Measurements from ENCODE around the gene HOXD3. TPM values are rescaled to one million over a fixed set of nuclear protein-coding genes. Genes with fewer than 3 reads are reported as not detected.
A peak's percentile ranks its signal among the peaks of the same experiment; 100 is the strongest.

The HOXD3 gene
- polyA plus RNA-seq, 3 donors: not detected

- intact Hi-C loops (cut with micrococcal nuclease): loop anchor here (5.0 kb wide), 2 partner anchors 38 to 1027 kb away; partner anchors contain the start of gene EVX2 (in 1 of the 2)
- DNase-seq: no peak
- no peak overlapping the region for H3K27ac Mint-ChIP-seq
These were observed 36.5 kb upstream of the HOXD3 start for GRCh38 chr2:176120364-176121189.

More at GRCh38 chr2:176120364-176121189, 36.5 kb upstream of the HOXD3 start:
- Histone ChIP-seq H3K4me3 (replicated peaks in 1 of 3; ENCODE audit: low read depth in 2 of 3, low read length in 3 of 3) (no peak overlapping the region), H4K20me1 (ENCODE audit: insufficient read depth, low read length) (no peaks in the 10 kb centered on the region), H3K27ac (ENCODE audit: low read depth in 1 of 2, low read length in 2 of 2) (no peak overlapping the region), H3K27me3 (ENCODE audit: control insufficient read depth in 2 of 2, insufficient read depth in 2 of 2, low read length in 2 of 2) (peaks cover 86 to 97% of the 10 kb centered on the region in 2 donors), H3K79me2 (ENCODE audit: insufficient read depth, low read length) (no peaks in the 10 kb centered on the region), H3K9ac (ENCODE audit: insufficient read depth, low read length, poor library complexity, severe bottlenecking) (no peak overlapping the region), H3K36me3 (replicated peaks in 1 of 2; ENCODE audit: control insufficient read depth in 1 of 2, insufficient read depth in 2 of 2, low read length in 2 of 2) (no peaks in the 10 kb centered on the region), H2AFZ (ENCODE audit: insufficient read depth, low read depth, low read length, poor library complexity, severe bottlenecking) (no peak overlapping the region), H3K4me2 (replicated peaks; ENCODE audit: extremely low read depth, low read length, poor library complexity, severe bottlenecking) (no peak overlapping the region), H3K9me3 (replicated peaks in 1 of 2; ENCODE audit: control insufficient read depth in 1 of 2, insufficient read depth in 1 of 2, low read length in 2 of 2) (peaks cover 13 to 78% of the 10 kb centered on the region in 2 donors), H3K4me1 (ENCODE audit: control insufficient read depth in 1 of 2, insufficient read depth in 2 of 2, low read length in 2 of 2) (peaks cover 5 to 12% of the 10 kb centered on the region in 2 donors)
- Mint-ChIP-seq H3K4me3 (peak overlapping the region in 1 of 2 donors; percentile 81), H3K9me3 (peaks cover 4 to 38% (median 30%) of the 10 kb centered on the region in 7 donors), H3K4me1 (peaks cover 17% of the 10 kb centered on the region), H3K27me3 (ENCODE audit: low read depth in 3 of 3) (peaks cover 91 to 99% (median 95%) of the 10 kb centered on the region in 3 donors), H3K36me3 (peaks cover 2 to 12% of the 10 kb centered on the region in 2 donors)
- no peak for TF ChIP-seq CTCF (IDR thresholded peaks at IDR 0.05)
- 18% methylated on average over 4 of the region's 13 CpGs for WGBS (ENCODE audit: insufficient coverage)

Data from CD14-positive monocyte (primary cell).